ENCODE data around the gene PSD2. TPM values are rescaled to one million over a fixed set of nuclear protein-coding genes. Genes with fewer than 3 reads are reported as not detected.

The PSD2 gene
- total and polyA plus RNA-seq, 2 of the 13 experiments (the other 11 are each of a cell fraction or from before 2014, with no cell fraction given), result 0.07 TPM; not detected in 1

DNA sequence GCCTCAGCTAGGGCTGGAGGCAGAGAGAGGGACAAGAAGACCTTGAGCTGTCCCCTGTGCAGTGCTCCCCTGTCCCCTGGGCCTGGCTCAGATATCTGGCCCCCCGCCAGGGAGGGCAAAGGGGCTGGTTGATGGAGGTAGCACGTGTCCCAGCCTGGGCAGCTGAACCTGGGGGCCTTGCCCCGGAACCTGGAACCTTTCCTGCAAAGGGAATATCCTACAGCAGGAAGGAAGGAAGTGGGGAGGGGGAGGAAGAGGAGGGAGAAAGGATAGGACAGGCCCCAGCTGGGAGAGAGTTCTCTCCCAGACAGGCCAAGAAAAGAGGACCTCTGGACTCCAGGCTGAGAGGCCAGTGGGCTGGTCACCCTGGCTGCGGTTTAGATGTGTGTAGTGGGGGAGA lies 27.6 kb upstream of the PSD2 start (continued):
- TF ChIP-seq, protein P1, sequence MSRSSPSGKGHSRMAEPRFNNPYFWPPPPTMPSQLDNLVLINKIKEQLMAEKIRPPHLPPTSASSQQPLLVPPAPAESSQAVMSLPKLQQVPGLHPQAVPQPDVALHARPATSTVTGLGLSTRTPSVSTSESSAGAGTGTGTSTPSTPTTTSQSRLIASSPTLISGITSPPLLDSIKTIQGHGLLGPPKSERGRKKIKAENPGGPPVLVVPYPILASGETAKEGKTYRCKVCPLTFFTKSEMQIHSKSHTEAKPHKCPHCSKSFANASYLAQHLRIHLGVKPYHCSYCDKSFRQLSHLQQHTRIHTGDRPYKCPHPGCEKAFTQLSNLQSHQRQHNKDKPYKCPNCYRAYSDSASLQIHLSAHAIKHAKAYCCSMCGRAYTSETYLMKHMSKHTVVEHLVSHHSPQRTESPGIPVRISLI (CRISPR knock-in tag; IDR thresholded peaks at IDR 0.05; ENCODE audit: borderline replicate concordance), result no peak
- TF ChIP-seq, protein P2, sequence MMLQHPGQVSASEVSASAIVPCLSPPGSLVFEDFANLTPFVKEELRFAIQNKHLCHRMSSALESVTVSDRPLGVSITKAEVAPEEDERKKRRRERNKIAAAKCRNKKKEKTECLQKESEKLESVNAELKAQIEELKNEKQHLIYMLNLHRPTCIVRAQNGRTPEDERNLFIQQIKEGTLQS (CRISPR knock-in tag; IDR thresholded peaks at IDR 0.05), result no peak
- TF ChIP-seq, protein P3, sequence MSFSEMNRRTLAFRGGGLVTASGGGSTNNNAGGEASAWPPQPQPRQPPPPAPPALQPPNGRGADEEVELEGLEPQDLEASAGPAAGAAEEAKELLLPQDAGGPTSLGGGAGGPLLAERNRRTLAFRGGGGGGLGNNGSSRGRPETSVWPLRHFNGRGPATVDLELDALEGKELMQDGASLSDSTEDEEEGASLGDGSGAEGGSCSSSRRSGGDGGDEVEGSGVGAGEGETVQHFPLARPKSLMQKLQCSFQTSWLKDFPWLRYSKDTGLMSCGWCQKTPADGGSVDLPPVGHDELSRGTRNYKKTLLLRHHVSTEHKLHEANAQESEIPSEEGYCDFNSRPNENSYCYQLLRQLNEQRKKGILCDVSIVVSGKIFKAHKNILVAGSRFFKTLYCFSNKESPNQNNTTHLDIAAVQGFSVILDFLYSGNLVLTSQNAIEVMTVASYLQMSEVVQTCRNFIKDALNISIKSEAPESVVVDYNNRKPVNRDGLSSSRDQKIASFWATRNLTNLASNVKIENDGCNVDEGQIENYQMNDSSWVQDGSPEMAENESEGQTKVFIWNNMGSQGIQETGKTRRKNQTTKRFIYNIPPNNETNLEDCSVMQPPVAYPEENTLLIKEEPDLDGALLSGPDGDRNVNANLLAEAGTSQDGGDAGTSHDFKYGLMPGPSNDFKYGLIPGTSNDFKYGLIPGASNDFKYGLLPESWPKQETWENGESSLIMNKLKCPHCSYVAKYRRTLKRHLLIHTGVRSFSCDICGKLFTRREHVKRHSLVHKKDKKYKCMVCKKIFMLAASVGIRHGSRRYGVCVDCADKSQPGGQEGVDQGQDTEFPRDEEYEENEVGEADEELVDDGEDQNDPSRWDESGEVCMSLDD (CRISPR knock-in tag; IDR thresholded peaks at IDR 0.05; ENCODE audit: borderline replicate concordance), result no peak
- TF ChIP-seq ZNF124 (CRISPR knock-in tag; IDR thresholded peaks at IDR 0.05) (no peak), MYC (CRISPR knock-in tag; IDR thresholded peaks at IDR 0.05; ENCODE audit: borderline replicate concordance) (peak; percentile 75), ZNF510 (CRISPR knock-in tag; IDR thresholded peaks at IDR 0.05; ENCODE audit: low read depth) (no peak), FOXO1 (CRISPR knock-in tag; IDR thresholded peaks at IDR 0.05) (no peak), IKZF1 (IDR thresholded peaks at IDR 0.05) (no peak), MTF1 (CRISPR knock-in tag; IDR thresholded peaks at IDR 0.05) (no peak), E2F1 (CRISPR knock-in tag; IDR thresholded peaks at IDR 0.05) (no peak), HNRNPK (IDR thresholded peaks at IDR 0.05; ENCODE audit: low read depth, low read length, poor library complexity, severe bottlenecking) (no peak), ATM (IDR thresholded peaks at IDR 0.05; ENCODE audit: borderline replicate concordance) (no peak), RFX3 (CRISPR knock-in tag; IDR thresholded peaks at IDR 0.05) (no peak), SP2 (CRISPR knock-in tag; IDR thresholded peaks at IDR 0.05) (no peak), ZFP36L2 (CRISPR knock-in tag; IDR thresholded peaks at IDR 0.05) (no peak), BHLHE40 (IDR thresholded peaks at IDR 0.05; ENCODE audit: low read length) (no peak), AHR (CRISPR knock-in tag; IDR thresholded peaks at IDR 0.05) (no peak), ZNF749 (CRISPR knock-in tag; IDR thresholded peaks at IDR 0.05; ENCODE audit: borderline replicate concordance) (no peak), DPF2 (CRISPR knock-in tag; IDR thresholded peaks at IDR 0.05; ENCODE audit: borderline replicate concordance, low read depth) (no peak)
- TF ChIP-seq, protein P4, sequence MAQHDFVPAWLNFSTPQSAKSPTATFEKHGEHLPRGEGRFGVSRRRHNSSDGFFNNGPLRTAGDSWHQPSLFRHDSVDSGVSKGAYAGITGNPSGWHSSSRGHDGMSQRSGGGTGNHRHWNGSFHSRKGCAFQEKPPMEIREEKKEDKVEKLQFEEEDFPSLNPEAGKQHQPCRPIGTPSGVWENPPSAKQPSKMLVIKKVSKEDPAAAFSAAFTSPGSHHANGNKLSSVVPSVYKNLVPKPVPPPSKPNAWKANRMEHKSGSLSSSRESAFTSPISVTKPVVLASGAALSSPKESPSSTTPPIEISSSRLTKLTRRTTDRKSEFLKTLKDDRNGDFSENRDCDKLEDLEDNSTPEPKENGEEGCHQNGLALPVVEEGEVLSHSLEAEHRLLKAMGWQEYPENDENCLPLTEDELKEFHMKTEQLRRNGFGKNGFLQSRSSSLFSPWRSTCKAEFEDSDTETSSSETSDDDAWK (CRISPR knock-in tag; IDR thresholded peaks at IDR 0.05), result no peak
- TF ChIP-seq, protein P5, sequence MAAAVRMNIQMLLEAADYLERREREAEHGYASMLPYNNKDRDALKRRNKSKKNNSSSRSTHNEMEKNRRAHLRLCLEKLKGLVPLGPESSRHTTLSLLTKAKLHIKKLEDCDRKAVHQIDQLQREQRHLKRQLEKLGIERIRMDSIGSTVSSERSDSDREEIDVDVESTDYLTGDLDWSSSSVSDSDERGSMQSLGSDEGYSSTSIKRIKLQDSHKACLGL (CRISPR knock-in tag; IDR thresholded peaks at IDR 0.05), result no peak
- TF ChIP-seq, protein P6, sequence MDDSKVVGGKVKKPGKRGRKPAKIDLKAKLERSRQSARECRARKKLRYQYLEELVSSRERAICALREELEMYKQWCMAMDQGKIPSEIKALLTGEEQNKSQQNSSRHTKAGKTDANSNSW (CRISPR knock-in tag; IDR thresholded peaks at IDR 0.05; ENCODE audit: borderline replicate concordance), result no peak

All from HepG2 (cell line).